Chondrocyte (in vitro differentiated cells): ENCODE measurements around the gene UBR4. TPM values are rescaled to one million over a fixed set of nuclear protein-coding genes. Genes with fewer than 3 reads are reported as not detected.

ENCODE experiments used
- DNase-seq: peaks from one replicate; pipeline ENCODE4 v3.0.0; 2021; ENCODE audit warnings: mixed read lengths, low spot score
- H3K27ac Mint-ChIP-seq: one replicate; pipeline ENCODE4 v1.8.0; 2021; ENCODE audit warnings: mild to moderate bottlenecking, moderate library complexity, mixed read lengths; ENCODE audit not compliant: unreplicated experiment
- H3K27me3 Mint-ChIP-seq: 2 replicates; pipeline ENCODE4 v1.8.0; 2021; ENCODE audit warnings: low read depth, mixed read lengths
- H3K36me3 Mint-ChIP-seq: 2 replicates; pipeline ENCODE4 v1.8.0; 2021; ENCODE audit warnings: low read depth, mixed read lengths
- H3K4me1 Mint-ChIP-seq: 2 replicates; pipeline ENCODE4 v1.8.0; 2021; ENCODE audit warnings: low read depth, mild to moderate bottlenecking, mixed read lengths
- H3K4me3 Mint-ChIP-seq: one replicate; pipeline ENCODE4 v1.8.0; 2021; ENCODE audit warnings: mild to moderate bottlenecking, moderate library complexity, mixed read lengths; ENCODE audit not compliant: unreplicated experiment
- H3K9me3 Mint-ChIP-seq: 2 replicates; pipeline ENCODE4 v1.8.0; 2021; ENCODE audit warnings: low read depth, mixed read lengths
- CTCF ChIP-seq: fragments of 200-600 bp; sonication (generic); IDR thresholded peaks from 2 replicates; pipeline ENCODE4 v1.5.0; 2021; ENCODE audit warnings: antibody characterized with exemption, mild to moderate bottlenecking, moderate library complexity
- total RNA-seq: library from RNA; stranded (reverse); gene quantifications from 3 replicates; pipeline ENCODE4 v1.2.1, GENCODE V29; 2021

UBR4 gene
- total RNA-seq, 1 donor from 2014 or later = 144 TPM

GRCh38 chr1:19081218-19081893, 128.7 kb downstream of the UBR4 start:
- H3K4me3 Mint-ChIP-seq = no peak overlapping the region
- peak overlapping the region; percentile 80 for H3K27ac Mint-ChIP-seq
- peak; percentile 46 for DNase-seq
- peaks cover 69% of the 10 kb centered on the region for H3K36me3 Mint-ChIP-seq
- H3K4me1 Mint-ChIP-seq = peaks cover 18% of the 10 kb centered on the region
- no peaks in the 10 kb centered on the region for H3K9me3 Mint-ChIP-seq
- no peaks in the 10 kb centered on the region for H3K27me3 Mint-ChIP-seq
- no peak for TF ChIP-seq CTCF

DNA sequence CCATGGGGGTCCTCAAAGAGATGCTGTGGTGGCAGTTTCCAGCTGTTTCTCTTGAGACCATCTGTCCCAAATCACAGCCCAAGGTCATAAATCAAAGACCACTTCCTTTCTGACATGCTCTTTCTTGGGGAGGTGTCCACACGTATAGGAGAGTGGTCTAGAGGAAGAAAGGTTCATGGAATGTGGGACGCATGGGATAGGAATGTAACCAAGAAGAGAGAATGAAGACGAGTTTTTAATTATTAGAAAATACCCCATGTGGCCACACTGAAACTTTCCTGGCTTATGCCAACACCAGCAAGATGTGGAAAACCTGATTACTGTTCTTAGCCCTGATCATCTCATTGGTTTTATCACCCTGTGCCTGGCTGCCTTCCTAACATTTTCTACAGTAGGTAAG, 129.3 kb downstream of the UBR4 start:
- Mint-ChIP-seq H3K27ac (peak overlapping the region; percentile 1), H3K36me3 (peaks cover 71% of the 10 kb centered on the region), H3K27me3 (no peaks in the 10 kb centered on the region), H3K4me3 (no peak overlapping the region), H3K4me1 (peaks cover 18% of the 10 kb centered on the region), H3K9me3 (no peaks in the 10 kb centered on the region)
- TF ChIP-seq CTCF = no peak
- no peak for DNase-seq

DNA sequence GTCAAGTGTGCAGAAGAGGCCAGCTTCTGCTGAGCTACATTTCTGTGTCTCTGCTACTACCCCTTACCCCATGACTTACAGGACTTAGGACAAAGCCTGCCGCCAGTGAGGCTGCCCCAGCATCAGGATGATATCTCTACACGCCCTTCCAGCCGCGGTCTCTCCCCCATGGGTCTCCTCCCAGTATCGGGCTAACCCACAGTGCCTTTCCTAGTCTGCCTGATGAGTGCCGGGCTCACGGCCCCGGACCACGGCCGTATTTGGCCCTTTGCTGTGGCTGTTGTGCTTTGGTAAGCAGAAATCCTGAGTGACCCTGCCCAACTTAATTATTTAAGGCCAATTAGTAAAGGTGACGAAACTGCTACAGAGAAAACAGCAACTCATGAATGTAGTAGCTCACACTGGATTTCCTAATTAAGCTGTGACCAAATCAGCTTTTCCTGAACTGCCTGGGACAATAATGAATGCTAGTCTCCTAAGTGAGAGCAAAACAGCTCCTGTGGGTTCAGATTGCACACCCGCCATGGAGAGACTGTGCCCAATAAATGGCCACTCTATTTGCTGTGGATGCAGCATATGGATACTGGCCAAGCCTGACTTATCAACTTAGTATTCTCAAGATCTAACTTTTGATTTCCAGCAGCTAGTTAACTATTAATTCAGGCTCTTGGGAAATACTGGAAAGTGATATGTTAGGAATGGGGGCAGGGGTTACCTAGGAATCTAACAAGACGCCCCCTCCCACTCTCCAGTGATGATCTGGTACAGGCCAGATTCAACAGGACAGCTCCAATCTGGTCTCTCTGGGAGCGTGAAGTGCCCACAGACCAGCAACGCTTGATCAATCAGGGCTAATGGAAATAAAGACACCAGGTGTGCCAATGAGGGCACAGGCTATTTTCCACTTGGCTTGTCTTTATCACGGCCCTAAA, 130.3 kb downstream of the UBR4 start:
- DNase-seq = no peak
- no peak for TF ChIP-seq CTCF
- Mint-ChIP-seq H3K27me3 (no peaks in the 10 kb centered on the region), H3K27ac (no peak overlapping the region), H3K36me3 (peaks cover 73% of the 10 kb centered on the region), H3K4me3 (no peak overlapping the region), H3K9me3 (no peaks in the 10 kb centered on the region), H3K4me1 (peaks cover 18% of the 10 kb centered on the region)

GRCh38 chr1:19078536-19078935, 131.5 kb downstream of the UBR4 start:
- no peaks in the 10 kb centered on the region for H3K9me3 Mint-ChIP-seq
- no peak for TF ChIP-seq CTCF
- no peak overlapping the region for H3K4me3 Mint-ChIP-seq
- no peak overlapping the region for H3K27ac Mint-ChIP-seq
- DNase-seq = no peak
- peaks cover 71% of the 10 kb centered on the region for H3K36me3 Mint-ChIP-seq
- H3K4me1 Mint-ChIP-seq = peaks cover 18% of the 10 kb centered on the region
- no peaks in the 10 kb centered on the region for H3K27me3 Mint-ChIP-seq

DNA sequence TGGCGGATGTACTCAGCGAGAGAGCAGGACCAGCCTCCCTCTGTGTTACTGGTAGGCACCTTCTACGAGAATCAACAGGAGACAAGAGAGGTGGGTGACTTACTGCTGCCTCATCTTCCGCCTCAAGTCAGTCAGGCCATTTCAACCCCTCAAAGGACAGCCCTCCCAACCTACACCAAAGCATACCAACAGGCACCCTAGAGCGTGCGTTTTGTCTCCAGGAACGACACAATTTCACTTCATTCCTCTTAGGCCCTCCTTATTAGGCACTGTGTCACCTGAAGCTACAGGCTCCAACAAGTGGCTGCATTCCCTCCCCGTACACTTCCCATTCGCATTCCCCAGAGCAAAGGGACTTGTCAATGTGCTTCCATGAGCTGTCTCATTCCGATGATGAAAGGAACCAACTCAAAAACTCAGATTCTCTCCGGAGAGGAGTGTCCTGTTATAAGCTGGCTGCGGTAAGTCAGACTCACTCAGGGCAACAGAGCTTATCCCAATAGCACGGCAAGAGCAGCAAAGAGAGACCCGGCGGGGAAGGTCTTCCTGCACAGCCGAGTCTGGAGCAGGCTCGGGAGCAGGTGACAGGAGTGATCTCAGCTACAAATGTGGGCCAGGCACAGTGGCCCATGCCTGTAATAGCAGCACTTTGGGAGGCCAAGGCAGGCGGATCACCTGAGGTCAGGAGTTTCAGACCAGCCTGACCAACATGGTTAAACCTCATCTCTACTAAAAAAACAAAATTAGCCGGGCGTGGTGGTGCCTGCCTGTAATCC, 133.0 kb downstream of the UBR4 start:
- DNase-seq = peak; percentile 56
- H3K27me3 Mint-ChIP-seq = no peaks in the 10 kb centered on the region
- H3K4me1 Mint-ChIP-seq = peaks cover 17% of the 10 kb centered on the region
- no peak overlapping the region for H3K4me3 Mint-ChIP-seq
- no peak for TF ChIP-seq CTCF
- peaks cover 67% of the 10 kb centered on the region for H3K36me3 Mint-ChIP-seq
- no peak overlapping the region for H3K27ac Mint-ChIP-seq
- H3K9me3 Mint-ChIP-seq = no peaks in the 10 kb centered on the region
